GM19025 (cell line): ENCODE results near the gene PINLYP.
"Not testable (repeated sequence)": the region's sequence is repeated elsewhere in the genome, so short reads cannot be mapped to it uniquely, and the experiment has no call there.

Experiments used
- ATAC-seq: cut with Tn5 transposase; IDR thresholded peaks from one replicate; pipeline ENCODE4 v1.9.1; 2021; ENCODE audit warnings: mild to moderate bottlenecking, low read depth, moderate library complexity; ENCODE audit not compliant: unreplicated experiment

Gene PINLYP

DNA sequence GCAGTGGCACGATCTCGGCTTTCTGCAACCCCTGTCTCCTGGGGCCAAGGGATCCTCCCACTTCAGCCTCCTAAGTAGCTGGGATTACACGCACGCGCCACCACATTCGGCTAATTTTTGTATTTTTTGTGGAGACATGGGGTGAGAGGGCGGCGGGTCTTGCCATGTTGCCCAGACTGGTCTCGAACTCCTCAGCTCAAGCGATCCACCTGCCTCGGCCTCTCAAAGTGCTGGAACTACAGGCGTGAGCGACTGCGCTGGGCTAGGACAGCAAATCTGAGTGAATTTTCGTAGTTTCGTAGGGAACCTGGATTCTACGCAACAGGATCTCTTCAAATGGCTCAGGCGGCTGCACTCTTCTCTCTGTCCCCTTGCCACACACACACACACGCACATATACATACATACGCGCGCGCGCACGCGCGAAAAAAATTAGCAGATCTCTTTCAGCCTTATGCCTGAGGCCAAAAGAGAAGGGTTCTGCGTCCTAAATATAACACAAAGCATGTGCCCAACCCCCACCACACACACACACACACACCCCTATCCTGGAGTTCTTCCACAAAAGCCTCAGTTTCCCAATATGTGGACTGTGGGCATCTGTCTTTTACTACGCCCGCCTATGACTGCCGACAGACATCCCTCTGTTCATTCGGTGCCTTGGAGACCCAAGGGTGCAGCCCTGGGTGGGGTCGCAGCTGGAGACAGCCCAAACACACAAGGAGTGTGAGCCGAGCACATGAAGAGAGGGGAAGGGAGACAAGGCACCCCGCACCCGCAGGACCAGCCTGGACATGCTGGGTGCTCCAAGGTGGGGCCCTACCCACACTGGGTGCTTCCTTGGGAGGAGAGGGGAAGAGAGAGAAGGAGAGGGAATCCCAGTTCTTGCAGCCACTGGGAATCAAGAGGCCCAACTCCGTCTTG is 616 bp downstream of the PINLYP start:
- no peak for ATAC-seq

DNA sequence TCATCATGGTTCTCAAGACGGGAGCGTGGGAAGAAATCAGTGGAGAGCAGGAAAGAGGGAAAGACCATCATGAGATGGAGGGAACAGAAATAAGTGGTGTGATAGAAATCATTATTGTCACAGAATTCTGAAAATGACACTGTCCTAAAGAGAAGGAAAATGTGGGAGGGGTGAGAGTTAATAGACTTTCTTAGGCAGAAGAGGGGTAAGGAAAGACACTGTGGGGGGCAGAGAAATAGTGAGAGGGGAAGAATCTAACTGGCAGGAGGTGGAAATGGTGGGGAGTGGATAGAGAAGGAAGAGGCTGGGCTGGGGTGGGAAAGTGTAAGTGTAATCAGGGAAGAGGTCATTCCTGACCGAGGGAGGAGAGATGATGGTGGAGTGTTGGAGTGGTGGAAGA is 3.2 kb downstream of the PINLYP start:
- no peak for ATAC-seq

DNA sequence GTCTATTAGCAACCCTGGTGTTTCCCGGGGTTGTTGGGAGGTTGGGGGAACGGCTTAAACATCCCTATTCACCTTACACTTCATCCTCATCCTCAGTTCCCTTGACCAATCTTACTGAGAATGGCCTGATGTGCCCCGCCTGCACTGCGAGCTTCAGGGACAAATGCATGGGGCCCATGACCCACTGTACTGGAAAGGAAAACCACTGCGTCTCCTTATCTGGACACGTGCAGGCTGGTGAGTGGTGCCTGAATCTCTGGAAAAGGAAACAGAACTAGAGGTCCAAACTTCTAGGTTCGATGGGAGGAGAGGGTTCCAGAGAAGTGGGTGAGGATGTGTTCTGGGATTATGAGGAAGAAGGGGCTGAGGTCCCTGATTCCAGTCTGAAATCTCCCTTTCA is 5.9 kb downstream of the PINLYP start:
- no peak for ATAC-seq

DNA sequence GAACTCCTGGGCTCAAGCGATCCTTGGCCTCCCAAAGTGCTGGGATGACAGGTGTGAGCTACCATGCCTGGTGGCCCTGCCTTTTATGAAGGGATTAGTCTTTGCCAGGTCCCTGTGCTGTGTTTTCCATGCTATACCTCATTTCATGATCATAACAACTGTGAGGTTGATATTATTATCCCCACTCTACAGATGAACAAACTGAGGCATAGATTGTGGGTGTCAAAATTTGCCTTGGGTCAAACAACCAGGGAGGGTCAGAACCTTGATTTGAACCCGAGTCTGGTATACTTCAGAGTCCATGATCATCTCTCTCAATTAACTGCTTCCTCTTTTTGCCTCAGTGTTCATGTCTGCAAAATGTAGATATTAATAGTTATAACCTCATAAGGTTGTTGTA is 6.9 kb downstream of the PINLYP start:
- no peak for ATAC-seq

DNA sequence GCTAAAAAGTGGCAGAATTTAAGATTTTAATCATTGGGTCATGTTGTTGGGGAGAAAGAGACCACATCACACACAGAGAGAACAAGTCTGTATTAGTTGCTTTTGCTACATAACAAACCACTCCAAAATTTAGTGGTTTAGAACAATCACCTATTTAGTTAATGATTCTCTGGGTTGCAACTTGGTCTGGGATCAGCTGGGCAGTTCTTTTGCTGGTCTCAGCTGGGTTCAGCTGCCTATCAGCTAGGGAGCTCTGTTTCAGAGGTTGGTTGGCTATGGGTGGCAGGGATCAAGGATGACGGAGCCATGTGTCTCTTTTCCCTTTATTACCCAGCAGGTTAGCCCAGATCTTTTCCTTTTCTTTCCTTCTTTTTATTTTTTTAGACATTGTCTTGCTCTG is 8.9 kb downstream of the PINLYP start:
- ATAC-seq: no peak

DNA sequence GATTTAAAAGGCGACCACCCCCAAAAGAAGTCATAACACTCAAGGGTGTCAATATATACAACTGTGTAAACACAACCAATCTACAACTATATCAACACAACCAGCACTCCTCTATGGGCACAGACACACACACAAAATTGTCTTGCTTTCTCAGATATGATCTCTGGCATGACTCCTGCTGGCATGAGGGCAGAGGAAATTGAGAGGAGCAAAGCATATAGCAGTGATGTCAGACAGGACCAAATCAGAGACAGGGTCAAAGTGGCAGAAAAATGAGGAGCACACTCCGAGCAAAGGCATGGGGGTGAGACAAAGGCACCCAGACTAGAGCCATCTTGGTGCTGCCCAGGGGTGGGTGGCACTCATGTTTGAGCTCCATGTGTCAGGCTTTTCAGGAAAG is 10.7 kb downstream of the PINLYP start:
- ATAC-seq: no peak

DNA sequence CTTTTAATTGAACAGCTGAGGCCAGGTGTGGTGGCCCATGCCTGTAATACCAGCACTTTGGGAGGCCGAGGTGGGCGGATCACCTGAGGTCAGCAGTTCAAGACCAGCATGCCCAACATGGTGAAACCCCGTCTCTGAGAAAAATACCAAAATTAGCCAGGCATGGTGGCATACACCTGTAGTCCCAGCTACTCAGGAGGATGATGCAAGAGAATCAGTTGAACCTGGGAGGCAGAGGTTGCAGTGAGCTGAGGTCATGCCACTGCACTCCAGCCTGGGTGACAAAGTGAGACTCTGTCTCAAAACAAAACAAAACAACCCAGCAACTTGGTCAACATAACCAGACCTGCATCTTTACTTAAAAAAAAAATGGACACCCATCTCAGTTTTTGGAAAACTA is 11.4 kb downstream of the PINLYP start:
- ATAC-seq: not testable (repeated sequence)

DNA sequence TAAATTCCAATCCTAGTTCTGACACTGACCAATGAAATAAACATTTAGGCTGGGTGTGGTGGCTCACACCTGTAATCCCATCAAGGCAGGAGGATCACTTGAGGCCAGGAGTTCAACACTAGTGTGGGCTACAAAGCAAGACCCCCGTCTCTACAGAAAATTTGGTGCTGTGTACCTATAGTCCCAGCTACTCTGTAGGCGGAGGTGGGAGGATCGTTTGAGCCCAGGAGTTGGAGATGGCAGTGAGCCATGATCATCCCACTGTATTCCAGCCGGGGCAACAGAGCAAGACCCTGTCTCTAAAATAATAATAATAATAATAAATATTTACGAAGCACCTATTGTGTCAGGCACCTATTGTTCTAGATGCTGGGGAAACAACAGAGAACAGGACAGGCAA is 13.7 kb downstream of the PINLYP start:
- no peak for ATAC-seq

DNA sequence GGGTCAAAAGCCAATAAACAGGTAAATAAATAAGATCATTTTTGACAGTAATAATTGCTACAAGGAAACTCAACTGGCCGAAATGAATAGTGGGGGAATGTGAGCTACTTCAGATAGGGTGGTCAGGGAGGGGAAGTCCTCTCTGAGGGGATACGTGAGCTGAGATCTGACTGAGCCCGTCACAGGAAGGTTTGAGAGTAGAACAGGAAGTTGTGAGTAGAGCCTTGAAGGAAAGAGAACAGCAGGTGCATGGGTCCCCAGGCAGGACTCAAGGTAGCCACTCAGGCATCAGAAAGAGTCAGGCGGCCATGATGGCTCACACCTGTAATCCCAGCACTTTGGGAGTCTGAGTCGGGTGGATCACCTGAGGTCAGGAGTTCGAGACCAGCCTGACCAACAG is 14.1 kb downstream of the PINLYP start:
- no peak for ATAC-seq

DNA sequence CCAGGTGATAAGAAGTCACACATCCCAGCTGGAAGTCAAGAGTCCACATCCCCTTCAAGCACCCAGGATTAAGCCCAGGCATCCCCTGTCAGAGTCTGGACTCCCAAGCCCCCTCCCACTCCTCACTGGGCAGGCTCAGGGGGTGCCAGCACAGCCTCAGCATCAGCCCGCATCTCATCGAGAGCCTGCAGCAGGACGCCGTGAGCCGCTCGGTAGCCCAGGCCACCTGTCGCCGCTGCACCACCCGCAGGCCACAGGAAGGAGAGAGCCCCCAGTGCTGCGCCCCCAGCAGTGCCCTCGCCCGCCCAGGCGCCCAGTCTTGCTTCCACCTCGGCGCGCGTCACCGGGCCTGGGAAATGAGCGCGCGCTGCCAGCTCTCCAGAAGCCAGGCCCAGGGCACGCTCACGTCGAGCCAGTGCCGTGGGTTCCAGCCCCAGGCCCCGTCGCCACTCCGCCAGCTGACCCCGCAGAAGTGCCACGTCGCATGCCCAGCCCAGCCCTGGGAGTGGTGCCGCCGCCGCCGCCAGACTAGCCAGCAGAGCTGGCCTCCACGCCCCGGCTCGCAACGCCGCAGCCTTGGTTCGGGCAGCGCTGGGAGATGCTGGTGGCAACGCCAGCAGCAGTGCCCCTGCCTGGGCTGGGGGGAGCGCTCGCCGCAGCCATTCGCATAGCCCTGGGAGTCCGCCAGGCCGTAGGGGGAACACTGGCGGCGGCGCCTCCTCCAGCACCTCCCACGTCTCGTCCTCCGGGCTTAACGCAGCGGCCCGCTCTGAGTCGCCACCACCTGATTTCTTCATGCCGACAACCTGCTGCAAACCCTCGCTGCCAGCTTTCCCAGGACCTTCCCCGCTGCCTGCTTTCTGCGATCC is 16.5 kb downstream of the PINLYP start:
- no peak for ATAC-seq

DNA sequence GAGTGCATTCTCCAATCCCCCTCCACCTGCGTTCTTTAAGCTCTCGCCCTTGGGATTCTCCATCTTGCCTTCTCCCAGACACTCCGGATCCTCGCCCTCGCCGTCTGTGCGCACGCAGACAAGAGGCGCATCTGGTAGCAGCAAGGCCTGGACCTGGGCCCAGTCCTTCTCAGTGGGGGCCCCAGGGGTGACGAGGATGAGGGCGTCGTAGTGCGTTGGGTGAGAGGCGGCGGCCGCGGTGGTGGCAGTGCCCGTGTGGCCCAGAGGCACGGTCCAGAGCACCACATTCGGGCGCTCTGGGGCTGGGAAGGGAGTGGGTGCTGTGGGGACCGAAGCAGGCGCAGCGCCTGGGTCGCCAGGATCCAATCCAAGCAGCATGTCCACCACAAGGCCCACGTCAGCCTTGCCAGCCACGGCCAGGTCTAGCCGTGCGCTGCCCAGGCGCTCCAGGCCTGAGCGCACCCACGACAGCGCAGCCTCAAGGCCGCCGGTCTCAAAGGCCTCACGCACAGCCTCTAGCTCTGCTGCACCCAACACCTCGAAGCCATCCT is 17.3 kb downstream of the PINLYP start:
- no peak for ATAC-seq

DNA sequence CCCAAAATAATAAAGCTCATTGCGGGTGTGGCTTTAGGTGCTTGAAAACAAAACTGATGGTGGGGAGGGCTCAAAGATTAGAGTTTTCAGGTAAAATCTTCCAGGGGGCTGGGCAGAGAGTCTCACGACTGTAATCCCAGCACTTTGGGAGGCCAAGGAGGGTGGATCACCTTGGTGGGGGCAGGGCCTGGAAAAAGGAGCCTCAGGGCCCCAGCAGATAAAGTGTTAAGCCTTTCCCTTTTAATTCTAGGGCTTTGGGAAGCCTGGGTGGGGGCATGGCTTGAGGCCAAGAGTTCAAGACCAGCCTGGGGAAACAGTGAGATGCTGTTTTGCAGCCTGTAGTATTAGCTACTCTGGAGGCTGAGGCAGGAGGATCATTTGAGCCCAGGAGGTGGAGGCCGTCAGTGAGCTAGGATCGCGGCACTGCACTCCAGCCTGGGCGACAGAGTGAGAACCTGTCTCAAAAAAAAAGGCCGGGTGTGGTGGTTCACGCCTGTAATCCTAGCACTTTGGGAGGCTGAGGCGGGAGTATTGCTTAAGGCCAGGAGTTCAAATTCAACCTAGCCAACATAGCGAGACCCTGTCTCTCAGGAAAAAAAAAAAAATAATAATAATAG is 18.6 kb downstream of the PINLYP start:
- ATAC-seq: no peak

DNA sequence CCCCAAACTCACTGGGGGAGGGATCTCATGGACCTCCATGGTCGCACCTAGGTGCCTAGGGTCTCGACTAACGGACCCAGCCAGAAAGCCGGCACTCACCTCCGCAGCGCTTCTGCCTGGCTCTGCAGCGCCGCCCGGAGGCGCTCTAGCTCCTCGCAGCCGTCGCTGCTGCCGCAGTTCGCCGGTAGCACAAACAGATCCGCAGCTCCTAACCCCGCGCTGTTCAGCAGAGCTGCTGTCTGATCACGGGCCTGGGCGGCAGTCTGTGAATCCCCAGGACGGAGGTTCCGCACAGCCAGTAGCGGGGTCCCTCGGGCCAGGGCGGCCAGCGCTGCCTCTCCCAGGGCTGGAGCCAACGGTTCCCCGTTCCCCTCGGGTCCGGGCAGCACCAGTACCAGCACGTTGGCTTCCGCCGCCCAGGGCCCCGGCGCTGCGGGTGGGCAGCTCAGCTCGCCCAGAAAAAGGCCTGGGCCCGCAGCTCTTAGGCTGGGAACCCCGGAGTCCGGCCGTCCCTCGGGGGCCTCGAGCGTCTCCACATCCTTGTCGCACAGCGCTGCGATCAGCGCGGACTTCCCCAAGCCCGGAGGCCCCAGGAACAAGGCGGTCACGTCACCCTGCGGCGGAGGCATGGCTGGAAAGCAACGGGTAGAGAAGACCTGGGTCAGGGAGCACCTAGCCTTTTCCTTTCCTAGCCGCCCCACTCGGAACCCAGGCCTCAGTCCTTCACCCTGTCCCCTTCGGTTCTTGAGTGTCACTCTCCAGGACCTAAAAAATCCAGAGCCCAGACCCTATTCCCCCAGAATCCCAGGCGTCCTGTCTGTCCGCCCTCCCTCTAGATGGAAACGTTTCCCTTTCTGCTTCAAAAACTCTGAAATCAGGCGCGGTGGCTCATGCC is 19.4 kb downstream of the PINLYP start:
- ATAC-seq: no peak

DNA sequence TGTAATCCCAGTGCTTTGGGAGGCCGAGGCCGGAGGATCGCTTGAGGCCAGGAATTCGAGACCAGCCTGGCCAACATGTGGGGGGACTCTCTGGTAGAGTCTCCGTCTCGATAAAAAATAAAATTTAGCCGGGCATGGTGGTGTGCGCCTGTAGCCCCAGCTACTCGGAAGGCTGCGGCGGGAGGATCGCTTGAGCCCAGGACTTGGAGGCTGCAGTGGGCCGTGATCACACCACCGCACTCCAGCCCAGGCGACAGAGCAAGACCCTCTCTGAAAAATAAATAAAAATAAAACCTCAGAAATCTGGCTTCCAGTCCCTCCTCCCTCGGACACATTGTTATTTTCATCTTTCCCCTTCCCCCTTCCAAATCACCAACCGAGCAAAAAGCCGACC is 20.0 kb downstream of the PINLYP start:
- peak; percentile 8 for ATAC-seq

DNA sequence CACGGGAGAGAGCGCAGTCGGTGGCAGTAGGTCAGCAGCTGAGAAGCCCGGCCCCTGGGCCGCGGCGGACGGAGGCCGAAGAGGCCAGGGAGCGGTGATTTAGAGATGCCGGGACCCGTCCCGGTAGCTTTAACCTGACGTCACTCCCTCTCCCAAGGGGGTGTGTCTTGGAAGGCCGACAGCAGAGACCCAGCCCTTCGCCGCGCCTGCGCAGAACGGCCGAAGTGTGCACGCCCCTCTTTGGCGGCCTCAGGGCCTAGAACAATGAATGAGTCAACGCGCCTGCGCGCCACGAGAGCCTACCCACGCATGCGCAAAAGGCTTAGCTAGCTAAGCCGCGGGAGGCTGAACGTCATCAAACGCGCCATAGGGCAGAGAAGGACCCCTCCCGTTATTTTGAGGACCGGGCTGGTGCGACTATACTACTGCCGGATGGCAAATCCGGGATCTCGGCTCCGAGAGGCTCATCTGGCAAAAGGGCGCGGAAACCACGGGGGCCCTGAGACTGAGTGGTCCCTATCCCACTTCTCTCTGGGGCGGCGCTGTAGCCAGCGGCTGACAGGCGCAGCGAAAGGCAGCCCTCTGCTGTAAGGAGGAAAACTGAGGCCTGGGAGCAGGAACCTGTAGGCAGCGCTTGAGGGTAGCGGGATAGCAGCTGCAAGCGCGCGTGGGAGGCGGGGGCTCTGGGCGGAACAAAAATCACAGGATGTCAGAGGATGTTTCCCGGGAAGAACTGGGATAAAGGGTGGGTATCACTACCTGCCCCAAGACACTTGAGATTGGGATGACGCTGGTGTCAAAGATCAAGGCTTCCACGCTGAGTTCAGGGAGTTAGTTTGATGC is 20.6 kb downstream of the PINLYP start, which contains the start of the genes IRGQ and ZNF576:
TSS of gene IRGQ (minus strand) at position 136 of the 843 bp plus-strand sequence. CDS start 796 bp downstream, outside the sequence.
TSS of gene ZNF576 (plus strand) at position 597 of the 843 bp plus-strand sequence. CDS start 514 bp downstream, outside the sequence.
- ATAC-seq: peak; percentile 80

DNA sequence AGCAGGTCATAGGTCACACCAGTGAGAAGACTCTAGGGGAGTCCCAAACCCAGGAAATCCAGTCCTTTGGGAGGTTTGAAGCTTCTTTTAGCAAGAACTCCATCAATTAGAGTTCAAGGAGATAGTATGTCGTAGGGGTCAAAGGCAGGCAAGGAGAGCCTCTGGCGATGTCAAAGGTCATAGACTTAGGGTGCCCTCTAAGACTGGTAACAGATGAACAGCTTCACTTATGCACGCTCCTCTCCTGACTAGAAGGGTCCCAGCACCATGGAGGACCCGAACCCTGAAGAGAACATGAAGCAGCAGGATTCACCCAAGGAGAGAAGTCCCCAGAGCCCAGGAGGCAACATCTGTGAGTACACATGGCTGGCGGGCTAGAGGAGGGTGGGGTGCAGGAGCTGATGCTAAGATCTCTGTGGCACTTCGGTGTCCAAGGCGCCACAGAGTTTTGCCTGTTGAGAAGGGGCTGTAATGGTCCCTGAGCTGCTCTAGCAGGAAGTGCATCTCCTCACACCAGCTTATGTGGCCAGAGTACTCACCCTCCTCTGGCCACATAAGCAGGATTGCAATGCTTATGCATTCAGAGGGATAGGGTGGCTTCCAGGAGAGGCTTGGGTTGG is 21.4 kb downstream of the PINLYP start:
- ATAC-seq: no peak

DNA sequence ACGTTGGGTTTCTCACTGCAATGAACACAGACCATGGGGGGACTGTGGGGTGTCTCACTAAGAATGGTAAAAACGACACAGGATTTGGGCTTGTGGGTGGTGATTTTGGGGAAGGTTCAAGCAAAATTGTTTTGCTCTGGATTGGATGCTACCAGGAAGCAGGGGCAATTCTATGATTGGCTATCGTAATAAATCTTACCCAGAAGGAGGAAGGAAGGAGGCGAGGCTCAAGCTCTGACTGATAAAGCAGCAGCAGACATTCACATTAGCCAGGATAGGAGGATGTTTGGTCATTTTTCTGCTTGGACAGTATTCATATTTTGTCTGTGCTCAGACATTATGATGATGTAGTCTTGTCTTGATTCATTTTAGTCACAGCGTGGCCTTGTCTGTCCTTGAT is 22.3 kb downstream of the PINLYP start:
- ATAC-seq: no peak
